Kidney (tissue), 14 donors: ENCODE measurements around the gene BCAS3. TPM values are rescaled to one million over a fixed set of nuclear protein-coding genes. Genes with fewer than 3 reads are reported as not detected.

Experiments used
- DNase-seq, 5 donors: peaks; one replicate each; pipeline ENCODE4 v3.0.0-alpha.2; 2013 to 2020
- FAIRE-seq: peaks from 2 replicates; lab custom pipeline; 2012; peaks lifted over from hg19 to GRCh38; lab: Jason Lieb, UNC
- H3K27ac ChIP-seq, 2 donors: one replicate each; pipeline ENCODE4 v1.7.0; 2013; ENCODE audit warnings: low read depth in 2 of 2, low read length in 2 of 2, inconsistent platforms in 1 of 2
- H3K27me3 ChIP-seq: one replicate; pipeline ENCODE4 v1.7.1; 2013; ENCODE audit warnings: low read length, inconsistent platforms; ENCODE audit not compliant: control insufficient read depth, insufficient read depth
- H3K36me3 ChIP-seq, 3 donors: one replicate each; pipeline versions ENCODE4 v1.7.0 to v1.7.1; 2013; ENCODE audit warnings: low read length in 3 of 3, control low read depth in 1 of 3, inconsistent platforms in 1 of 3; ENCODE audit not compliant: insufficient read depth in 3 of 3, control insufficient read depth in 2 of 3
- H3K4me1 ChIP-seq, 3 donors: one replicate each; pipeline versions ENCODE4 v1.7.0 to v1.7.1; 2013; ENCODE audit warnings: low read length in 3 of 3, inconsistent platforms in 1 of 3, low read depth in 1 of 3; ENCODE audit not compliant: control insufficient read depth in 2 of 3, insufficient read depth in 2 of 3
- H3K4me3 ChIP-seq, 3 donors: one replicate each; pipeline versions ENCODE4 v1.7.0 to v1.8.1; 2013; ENCODE audit warnings: low read length in 3 of 3, control low read depth in 1 of 3, inconsistent platforms in 1 of 3
- H3K9ac ChIP-seq, 3 donors: one replicate each; pipeline versions ENCODE4 v1.7.0 to v1.7.1; 2013; ENCODE audit warnings: low read length in 3 of 3, control low read depth in 1 of 3, inconsistent platforms in 1 of 3
- H3K9me3 ChIP-seq, 3 donors: one replicate each; pipeline versions ENCODE4 v1.7.0 to v1.7.1; 2013; ENCODE audit warnings: low read length in 3 of 3, control low read depth in 1 of 3, inconsistent platforms in 1 of 3; ENCODE audit not compliant: control insufficient read depth in 2 of 3, insufficient read depth in 1 of 3
- intact Hi-C: fragments of 100-400 bp; cut with DNase I; formaldehyde crosslinking; loops from one replicate; pipeline ENCODE4 v1.11.1; 2022
- polyA plus RNA-seq: library from polyadenylated mRNA; stranded (reverse); fragments of 350-450 nt; fragmentation: Illumina TruSeq; extraction: RNeasy Lipid Tissue Mini Kit (QIAGEN cat#74804); gene quantifications from one replicate; pipeline ENCODE4 v1.2.3, GENCODE V29; 2014; ENCODE audit warnings: low read depth, low replicate concordance; ENCODE audit not compliant: insufficient read depth
- total RNA-seq: library from RNA; stranded (reverse); fragmentation: NEBNext Ultra II Directional; extraction: Animal tissue kit (Norgen Biotek cat#: 25700); gene quantifications from one replicate; pipeline ENCODE4 v1.2.1, GENCODE V29; 2021
- TF ChIP-seq, protein P1 (sequence below): IDR thresholded peaks from 3 replicates; pipeline ENCODE4 v1.5.1; 2012; ENCODE audit warnings: mild to moderate bottlenecking, moderate library complexity, borderline replicate concordance; ENCODE audit not compliant: insufficient read depth; ENCODE audit errors: extremely low read depth
- donor health status: control.
- donor health status: control.
- donor health status: control.
- donor health status: control.
- donor health status: control.
- donor health status: DM: yes; HTN: yes; CAD: no.
- donor health status: Normal renal cell carcinoma (clear cell type).

The BCAS3 gene
- total and polyA plus RNA-seq, 2 donors from 2014 or later: 18.3 to 44.1 TPM

DNA sequence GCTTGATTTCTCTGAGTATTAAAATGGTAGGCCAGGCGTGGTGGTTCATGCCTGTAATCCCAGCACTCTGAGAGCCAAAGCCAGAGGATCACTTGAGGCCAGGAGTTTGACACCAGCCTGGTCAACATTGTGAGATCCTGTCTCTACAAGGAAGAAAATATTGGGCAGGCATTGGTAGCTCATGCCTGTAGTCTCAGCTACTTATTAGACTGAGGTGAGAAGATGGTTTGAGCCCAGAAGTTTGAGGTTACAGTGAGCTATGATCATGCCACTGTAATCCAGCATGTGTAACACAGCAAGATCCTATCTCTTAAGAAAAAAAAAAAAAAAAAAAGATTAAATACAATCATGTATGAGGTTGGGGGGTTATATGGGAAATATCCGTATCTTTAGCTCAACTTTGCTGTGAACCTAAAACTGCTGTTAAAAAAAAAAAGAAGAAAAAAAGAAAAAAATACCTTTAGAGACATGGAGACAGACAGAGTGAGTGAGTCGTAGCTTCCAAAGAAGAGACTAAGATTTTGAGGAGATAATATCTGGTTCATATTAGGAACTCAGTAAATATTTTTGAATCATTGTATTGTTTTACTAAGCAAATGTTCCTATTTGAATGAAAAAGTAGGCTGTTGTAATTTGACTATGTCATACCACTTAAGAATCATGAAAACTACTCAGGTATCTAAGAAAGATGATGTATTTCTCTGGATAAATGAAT is 396.3 kb downstream of the BCAS3 start:
- TF ChIP-seq, protein P1, sequence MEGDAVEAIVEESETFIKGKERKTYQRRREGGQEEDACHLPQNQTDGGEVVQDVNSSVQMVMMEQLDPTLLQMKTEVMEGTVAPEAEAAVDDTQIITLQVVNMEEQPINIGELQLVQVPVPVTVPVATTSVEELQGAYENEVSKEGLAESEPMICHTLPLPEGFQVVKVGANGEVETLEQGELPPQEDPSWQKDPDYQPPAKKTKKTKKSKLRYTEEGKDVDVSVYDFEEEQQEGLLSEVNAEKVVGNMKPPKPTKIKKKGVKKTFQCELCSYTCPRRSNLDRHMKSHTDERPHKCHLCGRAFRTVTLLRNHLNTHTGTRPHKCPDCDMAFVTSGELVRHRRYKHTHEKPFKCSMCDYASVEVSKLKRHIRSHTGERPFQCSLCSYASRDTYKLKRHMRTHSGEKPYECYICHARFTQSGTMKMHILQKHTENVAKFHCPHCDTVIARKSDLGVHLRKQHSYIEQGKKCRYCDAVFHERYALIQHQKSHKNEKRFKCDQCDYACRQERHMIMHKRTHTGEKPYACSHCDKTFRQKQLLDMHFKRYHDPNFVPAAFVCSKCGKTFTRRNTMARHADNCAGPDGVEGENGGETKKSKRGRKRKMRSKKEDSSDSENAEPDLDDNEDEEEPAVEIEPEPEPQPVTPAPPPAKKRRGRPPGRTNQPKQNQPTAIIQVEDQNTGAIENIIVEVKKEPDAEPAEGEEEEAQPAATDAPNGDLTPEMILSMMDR: no peak
- Histone ChIP-seq H3K4me3 (no peak overlapping the region), H3K9ac (no peak overlapping the region), H3K36me3 (no peaks in the 10 kb centered on the region), H3K27me3 (no peaks in the 10 kb centered on the region), H3K27ac (no peak overlapping the region), H3K4me1 (peaks cover 0 to 8% (median 4%) of the 10 kb centered on the region in 3 donors), H3K9me3 (no peaks in the 10 kb centered on the region)
- no peak for DNase-seq
- intact Hi-C loops: no loop called here
- no peak for FAIRE-seq

DNA sequence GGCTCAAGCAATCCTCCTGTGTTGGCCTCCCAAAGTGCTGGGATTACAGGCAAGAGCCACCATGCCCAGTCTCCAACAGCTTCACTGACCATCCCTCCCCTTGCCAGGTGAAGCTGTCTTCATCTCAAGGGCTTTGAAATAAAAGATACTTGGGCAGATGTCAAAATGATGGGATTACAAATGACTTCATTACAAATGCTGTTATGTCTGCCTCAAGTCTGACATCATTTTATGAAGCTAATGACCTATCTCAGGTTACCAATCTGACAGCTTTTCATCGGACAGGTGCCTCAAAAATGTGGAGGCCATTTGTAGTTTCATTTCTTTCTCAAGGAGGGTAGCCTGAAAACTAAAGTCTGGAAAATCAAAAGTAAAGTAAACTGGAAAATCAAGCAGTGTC is 398.3 kb downstream of the BCAS3 start:
- TF ChIP-seq, protein P1: no peak
- Histone ChIP-seq H3K27ac (peak overlapping the region; percentile 21 to 80), H3K36me3 (no peaks in the 10 kb centered on the region)

DNA sequence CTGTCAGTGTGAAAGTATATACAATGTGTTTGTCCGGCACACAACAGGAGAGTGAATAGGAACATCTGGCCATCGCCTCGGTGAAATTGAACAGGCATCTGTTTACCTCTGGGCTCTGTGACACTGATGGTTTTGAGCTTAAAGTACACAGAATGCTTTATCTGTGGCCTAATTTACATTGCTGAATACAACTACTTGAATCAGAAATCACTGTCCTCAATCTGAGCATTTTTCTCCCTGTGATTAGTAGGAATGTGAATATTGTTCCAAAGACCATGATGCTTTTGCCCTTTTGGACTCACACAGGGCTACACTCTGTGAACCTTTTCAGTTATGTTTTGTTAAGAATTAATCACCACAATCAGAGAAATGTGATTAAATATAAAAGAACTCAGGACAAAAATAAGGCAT is 399.0 kb downstream of the BCAS3 start:
- H3K27me3 ChIP-seq: no peaks in the 10 kb centered on the region
- peak overlapping the region; percentile 21 to 80 for H3K27ac ChIP-seq
- FAIRE-seq: peak; percentile 46

More for the DNA sequence above, 398.3 kb downstream of the BCAS3 start:
- intact Hi-C loops: no loop called here
- DNase-seq (no peak), FAIRE-seq (no peak)
- no peak overlapping the region for H3K4me3 ChIP-seq
- H3K9me3 ChIP-seq: no peaks in the 10 kb centered on the region
- H3K27me3 ChIP-seq: no peaks in the 10 kb centered on the region
- no peak overlapping the region for H3K9ac ChIP-seq
- H3K4me1 ChIP-seq: peaks cover 0 to 8% (median 4%) of the 10 kb centered on the region in 3 donors

More for the DNA sequence above, 399.0 kb downstream of the BCAS3 start:
- H3K9me3 ChIP-seq: no peaks in the 10 kb centered on the region
- peak overlapping the region in 1 of 3 donors; percentile 2 for H3K4me3 ChIP-seq
- H3K36me3 ChIP-seq: no peaks in the 10 kb centered on the region
- peak in 1 of 5 donors; percentile 36 for DNase-seq
- TF ChIP-seq, protein P1: no peak
- intact Hi-C loops: no loop called here
- H3K9ac ChIP-seq: no peak overlapping the region
- peaks cover 0 to 4% (median 3%) of the 10 kb centered on the region in 3 donors for H3K4me1 ChIP-seq
